C1 segment of cervical spinal cord (tissue), 14 donors: Measurements from ENCODE around the gene RETREG3.
"Not testable (repeated sequence)": the region's sequence is repeated elsewhere in the genome, so short reads cannot be mapped to it uniquely, and the experiment has no call there.

Experiments used
- DNase-seq, 14 donors: peaks; one replicate each; lab custom pipeline; 2025; lab: John Stamatoyannopoulos, UW

The RETREG3 gene

DNA sequence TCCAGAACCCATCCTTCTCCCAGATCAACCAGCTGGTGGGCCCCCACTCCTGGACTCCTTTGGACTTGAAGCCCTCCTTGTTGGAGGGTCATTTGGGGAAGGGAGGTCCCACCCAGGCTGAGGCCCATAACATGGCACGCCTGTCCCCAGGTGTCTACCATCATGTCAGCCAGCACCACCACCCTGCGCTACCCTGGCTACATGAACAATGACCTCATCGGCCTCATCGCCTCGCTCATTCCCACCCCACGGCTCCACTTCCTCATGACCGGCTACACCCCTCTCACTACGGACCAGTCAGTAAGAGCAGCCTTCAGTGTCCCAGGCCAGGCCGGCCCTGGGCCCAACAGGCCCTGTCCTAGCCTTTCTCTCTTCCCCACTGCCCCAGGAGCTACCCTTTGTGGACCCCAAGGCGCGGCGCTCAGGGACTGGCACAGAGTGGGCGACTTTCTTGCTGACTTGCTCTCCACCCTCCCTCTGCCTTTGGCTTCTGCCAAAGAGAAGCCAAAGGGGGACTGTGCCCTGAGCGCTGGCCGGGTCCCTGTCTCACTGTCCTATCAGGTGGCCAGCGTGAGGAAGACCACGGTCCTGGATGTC, 4.6 kb upstream of the RETREG3 start:
- DNase-seq: no peak

DNA sequence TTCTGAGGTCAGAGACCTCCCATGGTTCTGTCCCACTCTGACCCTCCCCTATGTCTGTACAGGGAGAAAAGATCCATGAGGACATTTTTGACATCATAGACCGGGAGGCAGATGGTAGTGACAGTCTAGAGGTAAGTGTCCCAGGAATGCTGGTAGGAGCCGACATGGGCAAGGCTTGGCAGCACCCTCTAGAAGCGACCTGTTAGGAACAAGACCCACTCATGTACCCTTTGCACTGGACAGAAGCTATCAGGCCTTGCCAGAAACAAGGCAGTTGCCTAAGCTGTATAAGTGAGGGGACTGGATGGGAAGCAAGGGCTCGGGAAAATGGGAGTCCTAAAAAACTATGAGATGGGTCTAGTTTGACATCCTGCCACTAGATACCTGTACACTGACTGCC, 2.8 kb upstream of the RETREG3 start:
- DNase-seq: no peak

DNA sequence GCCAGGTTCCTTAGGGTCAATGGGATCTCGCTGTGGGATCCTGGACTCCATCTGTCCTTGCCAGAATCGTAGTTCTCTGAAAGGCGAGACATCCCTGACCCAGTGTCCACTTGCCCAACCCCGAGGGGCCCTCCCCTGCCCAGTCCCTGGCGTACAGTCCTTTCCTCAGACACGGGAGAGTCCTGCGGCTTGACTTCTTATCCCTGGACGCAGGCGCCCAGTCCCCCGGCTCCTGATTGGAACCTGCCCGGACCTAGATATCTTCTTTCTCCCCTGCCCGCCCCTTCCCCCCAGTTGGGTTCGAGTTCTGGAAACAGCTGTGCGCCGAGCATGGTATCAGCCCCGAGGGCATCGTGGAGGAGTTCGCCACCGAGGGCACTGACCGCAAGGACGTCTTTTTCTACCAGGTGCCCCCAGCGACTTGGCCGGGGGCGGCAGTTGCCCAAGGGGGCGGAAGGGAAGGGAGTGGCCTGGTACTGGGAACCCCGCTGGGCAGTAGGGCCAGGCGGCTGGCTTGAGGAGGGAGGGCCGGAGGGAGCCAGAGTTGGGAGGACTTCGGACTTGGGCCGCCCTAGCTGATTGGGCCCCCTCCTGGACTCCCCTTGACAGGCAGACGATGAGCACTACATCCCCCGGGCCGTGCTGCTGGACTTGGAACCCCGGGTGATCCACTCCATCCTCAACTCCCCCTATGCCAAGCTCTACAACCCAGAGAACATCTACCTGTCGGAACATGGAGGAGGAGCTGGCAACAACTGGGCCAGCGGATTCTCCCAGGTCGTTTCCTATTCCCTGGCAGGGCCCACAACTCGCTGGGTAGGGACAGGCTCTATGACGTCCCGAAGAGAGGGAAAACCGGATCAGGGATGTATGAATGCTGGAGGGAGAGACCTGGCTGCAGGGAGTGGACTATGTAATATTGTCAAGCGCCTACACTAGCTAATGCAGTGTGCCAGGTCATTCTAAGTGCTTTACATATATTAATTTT, 934 bp upstream of the RETREG3 start:
- not testable (repeated sequence) for DNase-seq

DNA sequence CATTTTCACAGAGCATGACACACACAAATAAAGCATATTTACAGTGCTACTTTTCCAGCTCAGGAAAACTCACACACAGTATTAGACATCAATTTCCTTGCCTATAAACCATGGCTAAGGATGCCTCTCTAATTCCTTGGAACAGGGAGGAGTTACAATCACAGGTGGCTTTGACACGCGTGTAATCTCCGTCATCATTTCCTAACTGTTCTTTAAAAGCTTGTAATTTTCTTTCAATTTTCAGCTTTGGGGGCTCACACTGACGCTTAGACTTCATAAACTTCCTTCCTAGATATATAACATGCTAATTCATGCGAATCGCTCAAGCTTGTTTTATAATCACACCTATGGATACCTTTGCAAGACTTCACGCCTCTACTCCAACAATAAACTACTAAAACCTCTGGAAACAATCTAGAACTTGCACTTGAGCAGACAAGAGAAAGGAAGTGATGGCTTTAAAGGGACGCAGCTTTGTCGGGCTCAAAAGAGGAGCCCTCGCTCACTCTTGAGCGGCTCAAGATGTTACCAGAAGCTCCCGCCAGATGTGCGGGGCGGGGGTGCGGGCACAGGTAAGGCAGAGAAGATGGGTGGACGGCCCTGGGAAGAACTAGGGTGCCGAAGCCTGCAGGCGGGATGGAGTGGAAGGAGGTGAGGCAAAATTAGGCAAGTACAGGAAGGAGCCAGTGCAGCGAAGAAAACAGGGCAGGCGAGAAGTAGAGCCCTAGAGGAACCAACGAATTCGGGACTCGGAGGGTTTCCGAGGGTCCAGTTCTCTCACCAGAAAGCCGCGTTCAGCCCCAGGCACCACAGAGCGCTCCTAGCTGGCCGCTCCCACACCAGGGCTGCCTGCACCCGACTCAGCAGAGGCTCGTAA, 631 bp downstream of the RETREG3 start:
- peak in 3 of 14 donors; percentile 32 to 46 (median 37) for DNase-seq

DNA sequence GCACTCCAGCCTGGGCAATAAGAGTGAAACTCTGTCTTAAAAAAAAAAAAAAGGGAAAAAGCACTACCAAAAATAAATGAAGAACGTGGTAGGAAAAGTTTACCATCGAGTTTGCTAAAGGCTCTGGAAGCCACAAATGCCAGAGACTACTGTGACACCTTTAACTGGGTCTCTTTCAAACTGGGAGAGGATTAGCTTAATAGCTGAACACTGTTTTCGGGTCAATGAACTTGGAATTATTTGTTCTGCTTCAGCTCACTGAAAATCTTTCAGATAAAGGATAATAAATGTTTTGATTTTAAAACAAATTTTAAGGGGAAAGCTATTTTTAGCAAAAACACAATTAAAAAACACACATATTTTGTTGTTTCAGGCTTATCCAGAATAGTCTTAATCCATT, 1.4 kb downstream of the RETREG3 start:
- no peak for DNase-seq

DNA sequence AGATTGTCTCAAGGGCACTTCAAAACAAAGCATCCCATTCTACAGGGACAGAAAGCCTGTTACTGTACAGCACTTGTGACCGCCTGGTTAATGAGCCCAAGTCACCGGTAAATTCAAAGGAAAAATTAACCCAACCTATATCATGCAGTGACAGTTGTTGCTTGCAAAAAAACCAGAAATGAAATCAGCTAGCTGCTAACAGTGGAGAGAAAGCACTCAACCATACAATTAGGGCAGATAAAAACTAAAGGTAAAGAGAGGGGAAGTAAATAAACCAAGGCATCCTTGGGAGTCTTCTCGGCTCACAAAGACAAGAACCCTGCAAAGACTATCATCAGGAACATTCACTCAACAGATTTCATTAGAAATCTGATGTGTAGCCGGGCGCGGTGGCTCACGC, 5.9 kb downstream of the RETREG3 start:
- no peak for DNase-seq

DNA sequence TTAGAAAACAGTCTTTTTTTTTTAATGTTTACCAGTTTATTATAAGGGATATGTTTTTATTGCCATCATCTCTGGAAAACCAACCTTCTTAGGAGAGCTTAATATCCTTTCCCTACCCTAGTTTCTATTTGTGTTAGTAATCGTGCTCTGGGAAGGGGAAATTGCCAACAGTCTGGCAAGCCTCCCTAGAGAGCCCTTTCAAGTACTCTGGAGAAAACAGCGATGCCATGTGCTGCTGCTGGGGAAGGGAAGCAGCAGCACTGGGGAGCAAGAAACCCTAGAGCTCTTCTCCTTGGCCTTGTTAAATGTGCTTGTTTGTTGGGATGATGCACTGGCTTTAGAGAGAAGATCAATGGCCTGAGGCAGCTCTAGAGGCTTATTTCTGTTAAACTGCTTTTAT, 10.3 kb downstream of the RETREG3 start:
- DNase-seq: no peak

DNA sequence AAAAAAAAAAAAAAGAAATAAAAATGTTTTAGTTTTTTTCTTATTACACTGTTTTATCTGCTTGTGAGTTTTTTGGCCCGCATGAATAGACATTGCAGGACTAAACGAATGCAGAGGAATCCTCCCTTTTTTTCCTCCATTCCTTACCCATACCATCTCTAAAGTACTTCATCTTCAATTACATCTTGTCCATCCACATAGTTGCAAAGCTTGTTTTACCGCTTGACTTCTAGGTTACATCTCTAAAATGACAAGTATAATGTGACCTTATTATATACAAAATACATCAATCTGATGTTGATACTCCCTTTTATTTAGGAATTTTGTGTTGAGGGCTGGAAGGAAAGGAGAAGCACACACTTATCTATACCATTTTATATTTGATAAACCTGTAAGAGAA, 12.8 kb downstream of the RETREG3 start:
- DNase-seq: no peak

DNA sequence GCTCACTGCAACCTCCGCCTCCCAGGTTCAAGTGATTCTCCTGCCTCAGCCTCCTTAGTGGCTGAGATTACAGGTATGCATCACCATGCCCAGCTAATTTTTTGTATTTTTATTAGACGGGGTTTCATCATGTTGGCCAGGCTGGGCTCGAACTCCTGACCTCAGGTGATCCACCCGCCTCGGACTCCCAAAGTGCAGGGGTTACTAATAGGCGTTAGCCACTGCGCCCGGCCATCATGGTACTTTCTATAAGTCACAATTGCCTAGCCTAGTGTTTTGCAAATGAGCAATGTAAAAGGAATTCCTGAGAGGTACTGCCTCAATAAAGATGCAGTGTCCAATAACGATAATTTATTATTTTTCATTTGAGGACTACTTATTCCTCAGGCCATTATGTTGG, 17.8 kb downstream of the RETREG3 start:
- DNase-seq: no peak

DNA sequence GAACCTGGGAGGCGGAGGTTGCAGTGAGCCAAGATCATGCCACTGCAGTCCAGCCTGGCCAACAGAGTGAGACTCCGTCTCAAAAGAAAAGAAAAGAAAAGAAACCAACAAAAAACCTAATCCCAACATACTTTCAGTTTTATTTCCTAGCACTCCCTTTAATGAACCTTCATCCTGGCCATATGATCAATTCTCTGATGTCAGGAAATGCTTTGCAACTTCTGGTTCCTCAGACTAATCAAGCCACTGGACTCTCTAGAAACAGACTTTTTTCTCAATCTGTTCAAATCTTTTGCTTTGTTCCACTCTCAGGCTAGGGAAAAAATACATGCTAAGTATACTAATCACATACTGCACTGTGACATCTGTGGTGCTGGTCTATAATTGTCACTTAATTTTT, 18.3 kb downstream of the RETREG3 start:
- no peak for DNase-seq

DNA sequence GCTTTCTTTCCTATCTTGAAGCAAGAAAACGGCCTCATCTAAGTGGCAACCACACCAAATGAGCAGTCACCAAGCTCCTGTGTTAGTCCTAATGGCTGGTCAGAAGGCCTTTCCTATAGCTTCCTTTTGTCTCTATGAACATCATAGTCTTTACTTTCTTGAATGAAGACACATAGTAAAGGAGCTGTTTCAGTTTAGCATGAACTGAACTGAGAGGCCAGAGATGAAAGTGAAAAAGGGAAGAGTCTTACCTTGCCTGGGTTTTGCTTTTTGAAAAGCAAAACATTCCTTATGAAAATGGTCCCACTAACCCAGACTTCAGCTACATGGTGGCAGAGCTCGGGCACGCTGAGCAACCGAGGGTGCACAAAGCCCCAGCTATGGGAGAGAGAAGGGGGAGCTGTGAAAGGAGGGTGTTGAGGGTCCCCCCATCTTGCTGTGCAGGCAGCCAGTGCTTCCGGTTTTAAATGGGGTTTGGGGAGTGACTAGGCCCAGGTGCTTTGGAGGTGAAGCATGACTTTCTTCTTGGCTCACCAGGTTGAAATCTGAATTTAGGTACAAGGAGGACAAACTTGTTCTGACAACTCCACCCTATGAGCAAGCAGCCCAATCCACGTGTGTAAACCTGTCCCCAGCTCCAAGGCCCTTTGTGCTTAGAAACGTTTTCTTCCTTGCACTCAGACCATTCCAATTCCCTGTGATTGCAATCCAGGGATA, 22.5 kb downstream of the RETREG3 start:
- no peak for DNase-seq

DNA sequence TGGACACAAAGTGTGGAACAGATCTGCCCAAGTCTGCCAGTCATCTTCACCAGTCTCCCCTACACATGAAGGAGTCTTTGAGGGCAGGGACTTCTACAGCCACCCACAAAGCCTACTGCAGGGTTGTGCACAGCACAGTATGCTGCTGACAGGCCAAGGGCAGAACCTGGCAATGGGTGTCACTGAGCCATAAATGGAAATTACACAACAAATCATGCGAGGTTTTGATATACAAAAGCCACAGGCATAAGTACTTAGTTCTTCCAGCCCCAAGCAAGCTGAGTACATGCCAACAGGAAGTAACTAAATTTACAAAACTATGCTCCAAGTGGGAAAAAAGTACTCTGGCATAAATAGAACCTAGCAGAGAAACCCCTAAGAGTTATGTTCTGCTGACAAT, 23.8 kb downstream of the RETREG3 start:
- DNase-seq: no peak

DNA sequence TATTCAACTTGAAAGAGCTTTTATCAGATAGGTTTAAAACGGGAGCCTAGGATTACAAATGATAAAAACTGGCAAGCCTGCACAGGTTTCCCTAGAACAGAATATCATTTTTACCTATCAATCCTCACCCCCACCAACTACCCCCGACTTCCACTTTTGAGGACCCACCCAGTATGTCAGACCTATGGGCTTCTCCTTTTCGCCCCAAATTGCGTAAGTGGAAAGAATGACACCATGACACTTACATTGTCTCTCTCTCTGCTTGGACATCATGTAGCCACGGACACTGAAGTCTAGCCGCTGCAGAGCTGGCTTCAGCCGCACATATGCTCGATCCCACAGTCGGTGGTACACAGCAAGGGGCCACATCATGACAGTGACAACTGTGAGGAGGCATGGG, 24.3 kb downstream of the RETREG3 start:
- DNase-seq: no peak

DNA sequence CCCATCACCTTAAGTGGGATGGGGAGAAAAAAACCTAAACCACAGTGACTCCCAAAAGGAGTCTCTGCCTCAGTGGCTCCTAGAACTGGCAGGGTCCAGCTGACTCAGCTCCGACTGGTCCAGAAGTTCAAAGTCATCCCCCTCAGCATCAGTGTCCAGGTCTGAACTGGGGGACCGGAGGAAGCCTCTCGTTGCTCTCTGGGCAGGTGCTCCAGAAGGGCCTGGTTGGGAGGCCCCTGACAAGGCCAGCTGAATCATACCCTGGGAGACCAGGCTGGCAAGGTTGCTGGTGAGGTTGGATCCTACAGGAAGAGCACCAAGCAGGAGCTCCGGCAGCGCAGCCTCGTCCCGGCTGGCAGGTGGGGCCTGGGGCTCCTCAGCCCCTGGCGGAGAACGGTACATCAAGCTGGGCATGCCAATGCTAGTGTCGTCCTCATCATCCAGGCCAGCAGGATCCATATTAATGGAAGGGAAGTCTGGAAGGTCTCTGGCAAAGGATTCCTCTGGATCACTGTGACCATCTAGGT, 27.4 kb downstream of the RETREG3 start:
- DNase-seq: no peak

DNA sequence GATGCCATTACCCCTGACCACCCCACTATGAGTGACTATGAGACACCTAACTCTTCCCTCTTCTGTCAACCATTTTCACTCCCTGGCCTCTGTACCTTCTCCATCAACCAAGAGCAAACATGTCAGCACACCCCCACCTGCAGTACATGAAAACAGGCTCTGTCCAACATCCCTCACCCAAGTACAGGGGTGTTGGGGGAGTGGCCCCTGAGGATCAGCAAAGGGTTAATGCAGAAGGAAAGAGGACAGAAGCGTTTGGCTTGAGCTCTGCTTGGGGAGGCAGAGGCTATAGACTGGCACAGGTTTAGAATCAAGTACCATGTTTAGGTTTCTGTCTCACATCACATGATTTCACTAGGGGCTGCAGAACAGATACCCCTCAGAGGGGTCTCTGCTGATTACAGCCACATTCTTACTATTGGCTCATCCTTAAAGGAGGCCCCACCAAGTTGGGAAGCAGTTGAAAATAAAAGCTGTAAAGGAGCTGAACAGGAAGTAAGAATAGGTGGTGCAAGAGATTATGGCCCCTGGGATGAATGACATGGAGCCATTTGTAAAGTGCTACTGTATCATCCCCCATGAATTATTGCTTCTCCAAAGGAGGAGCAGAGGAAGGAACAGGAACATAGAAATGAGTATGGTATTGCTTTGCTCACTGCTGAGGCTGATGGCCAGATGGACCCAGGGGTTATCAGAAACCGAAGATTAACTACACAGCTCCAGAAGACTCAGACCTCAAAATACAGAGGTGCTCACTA, 29.2 kb downstream of the RETREG3 start:
- DNase-seq: no peak

DNA sequence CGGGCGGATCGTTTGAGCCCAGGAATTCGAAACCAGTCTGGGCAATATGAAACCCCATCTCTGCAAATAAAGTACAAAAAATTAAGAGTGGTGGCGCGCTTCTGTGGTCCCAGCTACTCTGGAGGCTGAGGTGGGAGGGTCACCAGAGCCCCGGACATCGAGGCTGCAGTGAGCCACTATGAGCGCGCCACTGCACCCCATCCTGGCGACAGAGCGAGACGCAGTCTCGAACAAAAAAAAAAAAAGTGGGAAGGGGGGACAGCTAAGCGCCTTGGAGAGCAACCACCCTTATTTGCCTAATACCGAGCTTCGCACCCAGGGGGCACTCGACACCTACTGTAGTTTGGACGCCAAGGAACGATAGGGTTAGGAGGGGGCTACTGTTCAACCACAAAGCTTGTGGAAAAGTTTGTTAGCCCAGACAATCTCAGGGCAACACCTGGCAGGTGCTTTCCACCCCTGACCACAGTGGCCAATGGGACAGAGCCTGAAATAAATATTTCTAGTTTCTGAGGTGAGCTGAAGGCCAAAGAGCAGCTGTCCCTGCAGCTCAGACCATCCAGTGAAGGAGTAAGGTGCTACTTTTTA, 30.8 kb downstream of the RETREG3 start:
- DNase-seq: peak in 11 of 14 donors; percentile 8 to 58 (median 36)

DNA sequence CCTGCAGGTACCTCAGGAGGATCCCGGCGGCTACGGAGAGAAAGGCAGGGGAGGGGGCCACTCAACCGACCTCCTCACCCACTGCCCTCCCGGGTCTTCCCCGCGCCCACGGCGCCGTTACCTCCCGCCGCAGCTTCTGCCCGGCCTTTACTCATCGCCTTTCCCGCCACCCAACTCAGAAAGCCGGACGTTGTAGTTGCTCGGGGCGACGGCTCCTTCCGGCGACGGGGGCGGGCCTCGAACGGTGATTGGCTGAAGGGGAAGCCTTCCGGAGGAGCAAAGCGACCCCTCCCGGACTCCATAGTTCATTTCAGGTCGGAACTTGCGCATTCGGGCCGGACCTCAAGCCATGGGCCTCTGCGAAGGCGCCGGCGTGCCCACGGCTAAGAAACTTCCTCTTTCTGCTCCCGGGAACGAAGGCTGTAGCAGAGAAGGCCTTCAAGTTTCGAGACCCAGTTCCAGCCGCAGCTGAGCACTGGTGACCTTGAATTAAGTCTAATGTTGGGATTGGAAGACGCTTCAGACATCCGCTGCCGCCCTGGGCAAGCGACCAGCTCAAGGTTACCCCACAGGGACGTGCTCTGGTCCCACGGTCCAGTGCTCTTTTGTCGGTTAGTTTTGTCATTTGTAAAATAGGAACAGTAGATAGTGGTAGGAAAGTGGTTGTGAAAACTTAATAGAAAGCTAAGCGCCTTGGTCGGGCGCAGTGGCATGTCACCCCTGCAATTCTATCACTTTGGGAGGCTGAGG, 31.5 kb downstream of the RETREG3 start, which contains the start of gene PSMC3IP:
TSS of gene PSMC3IP (minus strand) at position 198 of the 750 bp plus-strand sequence. CDS start at position 155, 43 bp downstream.
- peak; percentile 42 to 95 (median 91) for DNase-seq

DNA sequence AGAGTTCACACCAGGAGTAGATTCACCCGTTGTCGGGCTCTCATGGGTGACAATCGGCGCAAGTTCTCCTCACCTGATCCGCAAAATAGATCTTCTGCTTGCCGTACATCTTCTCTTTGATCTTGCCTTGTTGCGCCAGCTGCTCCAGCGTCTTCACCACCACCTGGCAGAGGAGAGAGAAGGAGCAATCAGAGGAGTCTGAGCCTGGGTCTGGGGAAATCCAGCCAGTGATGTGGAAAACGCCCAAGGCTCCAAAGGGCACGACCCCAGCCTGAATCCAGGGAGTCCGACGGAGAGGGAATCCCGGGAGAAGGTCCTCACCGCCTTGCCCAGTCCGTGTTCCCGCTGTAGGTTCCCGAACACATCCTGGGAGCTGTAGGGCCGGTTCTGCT, 32.0 kb downstream of the RETREG3 start:
- no peak for DNase-seq

DNA sequence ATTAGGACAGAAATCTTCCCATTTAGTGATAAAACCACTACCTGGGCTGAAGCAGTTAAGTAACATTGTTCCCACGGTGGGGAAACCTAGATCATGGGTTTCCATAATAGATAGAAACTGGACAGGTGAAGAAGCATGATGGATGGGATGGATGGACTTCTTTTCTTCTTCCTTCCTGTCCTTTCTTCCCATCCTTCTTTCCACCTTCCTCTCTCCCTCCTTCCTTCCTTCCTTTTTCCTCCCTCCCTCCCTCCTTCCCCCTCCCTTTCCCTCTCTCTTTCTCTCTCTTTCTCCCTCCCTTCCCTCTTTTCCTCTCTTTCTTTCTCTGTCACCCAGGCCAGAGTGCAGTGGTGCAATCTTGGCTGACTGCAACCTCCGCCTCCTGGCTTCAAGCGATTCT, 34.7 kb downstream of the RETREG3 start:
- no peak for DNase-seq
